GM20431 (cell line): ENCODE measurements around the gene ZNF541.

ENCODE experiments used
- in situ Hi-C: fragments of 300-500 bp; cut with MseI, MboI; formaldehyde crosslinking; loops from one replicate; pipeline ENCODE4 v1.15.0; 2020; ENCODE audit warnings: low sequenced_read_pairs; ENCODE audit not compliant: unreplicated experiment

ZNF541 gene

GRCh38 chr19:47549261-47549862 is 23.6 kb downstream of the ZNF541 start:
- in situ Hi-C loops: no loop called here

GRCh38 chr19:47547199-47547598 is 25.7 kb downstream of the ZNF541 start:
- in situ Hi-C loops: no loop called here

- in situ Hi-C loops: no loop called here
These were observed 27.6 kb downstream of the ZNF541 start for GRCh38 chr19:47545061-47545948.

- in situ Hi-C loops: no loop called here
These were observed 28.5 kb downstream of the ZNF541 start for GRCh38 chr19:47544476-47544875.

GRCh38 chr19:47544075-47544474 is 28.9 kb downstream of the ZNF541 start:
- in situ Hi-C loops: no loop called here

GRCh38 chr19:47542030-47542475 is 30.9 kb downstream of the ZNF541 start:
- in situ Hi-C loops: no loop called here

GRCh38 chr19:47541518-47541917 is 31.4 kb downstream of the ZNF541 start:
- in situ Hi-C loops: no loop called here

- in situ Hi-C loops: no loop called here
These were observed 32.2 kb downstream of the ZNF541 start for GRCh38 chr19:47540748-47541147.

- in situ Hi-C loops: no loop called here
These were observed 33.1 kb downstream of the ZNF541 start for GRCh38 chr19:47539747-47540311.

GRCh38 chr19:47538812-47539211 is 34.1 kb downstream of the ZNF541 start:
- in situ Hi-C loops: no loop called here

GRCh38 chr19:47537493-47537892 is 35.5 kb downstream of the ZNF541 start:
- in situ Hi-C loops: no loop called here

GRCh38 chr19:47534628-47535027 is 38.3 kb downstream of the ZNF541 start:
- in situ Hi-C loops: no loop called here

- in situ Hi-C loops: no loop called here
These were observed 41.1 kb downstream of the ZNF541 start for GRCh38 chr19:47531640-47532387.

- in situ Hi-C loops: no loop called here
These were observed 43.8 kb downstream of the ZNF541 start for GRCh38 chr19:47529018-47529742.

GRCh38 chr19:47526798-47527197 is 46.1 kb downstream of the ZNF541 start:
- in situ Hi-C loops: no loop called here

GRCh38 chr19:47523473-47523872 is 49.5 kb downstream of the ZNF541 start:
- in situ Hi-C loops: no loop called here
